Measurements from ENCODE around the gene ATP12A.

DNA sequence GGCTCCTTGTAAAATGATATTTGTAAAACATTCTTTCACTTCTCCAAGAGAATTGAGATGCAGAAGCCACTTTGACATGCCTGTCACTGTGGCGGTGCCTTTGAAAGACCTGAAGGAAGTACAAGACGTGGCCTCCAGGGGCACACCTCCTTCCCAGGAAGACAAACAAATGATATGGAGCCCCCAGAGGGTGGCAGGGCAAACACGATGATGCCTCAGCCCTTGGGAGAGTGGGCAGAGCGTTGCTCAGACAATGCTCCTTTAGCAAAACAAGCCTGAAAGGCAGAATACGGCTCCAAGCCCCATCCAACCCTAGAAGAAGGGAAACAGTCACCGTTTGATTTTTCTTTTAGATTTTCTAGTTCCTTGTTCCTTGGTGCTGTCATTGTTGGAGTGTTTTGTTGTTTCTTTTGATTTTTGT, 9.2 kb upstream of the ATP12A start:
- TF ChIP-seq, protein P1, sequence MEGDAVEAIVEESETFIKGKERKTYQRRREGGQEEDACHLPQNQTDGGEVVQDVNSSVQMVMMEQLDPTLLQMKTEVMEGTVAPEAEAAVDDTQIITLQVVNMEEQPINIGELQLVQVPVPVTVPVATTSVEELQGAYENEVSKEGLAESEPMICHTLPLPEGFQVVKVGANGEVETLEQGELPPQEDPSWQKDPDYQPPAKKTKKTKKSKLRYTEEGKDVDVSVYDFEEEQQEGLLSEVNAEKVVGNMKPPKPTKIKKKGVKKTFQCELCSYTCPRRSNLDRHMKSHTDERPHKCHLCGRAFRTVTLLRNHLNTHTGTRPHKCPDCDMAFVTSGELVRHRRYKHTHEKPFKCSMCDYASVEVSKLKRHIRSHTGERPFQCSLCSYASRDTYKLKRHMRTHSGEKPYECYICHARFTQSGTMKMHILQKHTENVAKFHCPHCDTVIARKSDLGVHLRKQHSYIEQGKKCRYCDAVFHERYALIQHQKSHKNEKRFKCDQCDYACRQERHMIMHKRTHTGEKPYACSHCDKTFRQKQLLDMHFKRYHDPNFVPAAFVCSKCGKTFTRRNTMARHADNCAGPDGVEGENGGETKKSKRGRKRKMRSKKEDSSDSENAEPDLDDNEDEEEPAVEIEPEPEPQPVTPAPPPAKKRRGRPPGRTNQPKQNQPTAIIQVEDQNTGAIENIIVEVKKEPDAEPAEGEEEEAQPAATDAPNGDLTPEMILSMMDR (IDR thresholded peaks at IDR 0.05) = no peak
- TF ChIP-seq POLR2A (IDR thresholded peaks at IDR 0.05) = no peak
